Upper lobe of left lung (tissue), 4 donors: Measurements from ENCODE around the gene ZBTB7B.

Experiments used
- CTCF ChIP-seq, 6 experiments: fragments of 450-650 bp in 4 of 6; fragments of 200-600 bp in 2 of 6; sonication (generic) in 2 of 6; IDR thresholded peaks; one replicate each; pipeline ENCODE4 v1.5.1; 2016 to 2019; ENCODE audit warnings: antibody characterized with exemption in 6 of 6
- EP300 ChIP-seq, 4 donors: sonication (generic); formaldehyde crosslinking; IDR thresholded peaks; one replicate each; pipeline ENCODE4 v1.5.1; 2017; ENCODE audit warnings: antibody characterized with exemption in 4 of 4, control low read depth in 2 of 4
- POLR2A ChIP-seq, 4 donors: fragments of 450-650 bp; IDR thresholded peaks; one replicate each; pipeline ENCODE4 v1.5.1; 2016 to 2017; ENCODE audit warnings: antibody characterized with exemption in 4 of 4, mild to moderate bottlenecking in 2 of 4

- TF ChIP-seq EP300 (IDR thresholded peaks at IDR 0.05), result no peak
- TF ChIP-seq CTCF (IDR thresholded peaks at IDR 0.05), result no peak
- no peak for TF ChIP-seq POLR2A (IDR thresholded peaks at IDR 0.05)
These were observed 13.7 kb downstream of the ZBTB7B start for GRCh38 chr1:155016231-155016831.
